Midbrain (tissue), 1 donor: ENCODE data around the gene NUTM2F.
"Not testable (repeated sequence)": the region's sequence is repeated elsewhere in the genome, so short reads cannot be mapped to it uniquely, and the experiment has no call there.

Source experiments
- DNase-seq: peaks from one replicate; lab custom pipeline; 2025; lab: John Stamatoyannopoulos, UW

NUTM2F gene

GRCh38 chr9:94316236-94316635 is 12.2 kb downstream of the NUTM2F start:
- not testable (repeated sequence) for DNase-seq

- not testable (repeated sequence) for DNase-seq
Observed at GRCh38 chr9:94315034-94315984, 13.1 kb downstream of the NUTM2F start.

GRCh38 chr9:94303321-94303720 is 25.1 kb downstream of the NUTM2F start:
- DNase-seq, result no peak

- DNase-seq, result no peak
Observed at GRCh38 chr9:94302426-94302825, 26.0 kb downstream of the NUTM2F start.

DNA sequence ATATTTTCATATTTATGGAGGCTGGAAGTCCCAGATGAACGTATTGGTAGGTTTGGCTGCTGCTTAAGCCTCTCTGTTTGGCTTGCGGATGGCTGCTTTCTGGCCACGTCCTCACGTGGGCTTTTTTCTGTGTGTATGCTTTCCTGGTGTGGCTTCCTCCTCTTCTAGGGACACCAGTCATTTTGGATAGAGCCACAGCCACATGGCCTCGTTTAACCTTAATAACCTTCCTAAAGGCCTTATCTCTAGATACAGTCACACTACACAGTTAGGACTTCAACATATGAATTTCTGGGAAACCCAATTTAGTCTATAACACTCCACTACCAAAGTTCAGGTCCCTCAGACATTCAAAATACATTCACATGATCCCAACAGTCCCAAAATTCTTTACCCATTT is 26.9 kb downstream of the NUTM2F start:
- DNase-seq, result no peak

GRCh38 chr9:94300470-94301301 is 27.8 kb downstream of the NUTM2F start:
- no peak for DNase-seq

- no peak for DNase-seq
Observed at GRCh38 chr9:94298949-94299599, 29.4 kb downstream of the NUTM2F start.

DNA sequence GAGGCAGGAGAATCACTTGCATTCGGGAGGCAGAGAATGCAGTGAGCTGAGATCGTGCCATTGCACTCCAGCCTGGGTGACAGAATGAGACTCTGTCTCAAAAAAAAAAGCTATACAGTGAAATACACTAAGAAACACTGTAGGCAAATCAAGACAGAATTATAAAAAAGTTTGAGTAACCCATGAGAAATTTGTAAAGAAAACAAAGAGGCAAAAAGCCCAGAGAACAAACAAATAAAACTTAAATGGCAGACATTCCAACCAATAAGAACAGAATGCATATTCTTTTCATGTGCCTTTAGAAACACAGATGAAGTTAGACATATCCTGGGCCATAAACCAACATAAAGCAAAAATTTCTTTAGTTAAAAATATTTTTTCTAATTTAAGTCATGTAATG is 38.8 kb downstream of the NUTM2F start:
- DNase-seq, result no peak

DNA sequence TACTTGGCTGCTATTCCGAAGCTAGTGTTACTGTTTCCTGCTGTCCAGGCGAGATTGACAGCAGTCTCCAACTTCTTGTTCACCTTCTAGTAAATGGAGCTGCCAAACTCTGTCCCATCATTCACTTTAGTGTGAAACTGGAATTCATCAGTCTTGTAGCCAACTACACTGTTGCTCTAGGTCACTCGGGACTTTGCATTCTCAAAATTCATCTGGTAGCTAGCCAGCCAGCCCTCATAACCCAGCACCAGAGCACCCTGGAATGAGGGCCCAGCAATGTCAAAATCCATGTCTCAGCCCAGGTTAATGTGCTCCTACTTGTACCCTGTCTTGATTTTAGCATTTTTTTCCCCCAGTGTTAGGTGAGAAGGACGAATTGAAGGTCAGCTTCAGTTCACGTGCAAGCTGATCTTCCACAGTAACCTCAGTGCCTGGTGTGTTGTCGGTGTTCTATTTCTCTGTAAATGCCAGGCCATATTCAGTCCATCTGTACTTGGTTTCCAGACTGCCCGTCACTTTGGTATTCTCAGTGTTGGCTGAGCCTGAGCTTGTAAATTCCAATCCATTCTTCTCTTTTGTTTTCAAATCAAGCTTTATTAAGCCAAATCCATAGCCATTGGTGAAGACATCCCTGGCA is 40.4 kb downstream of the NUTM2F start:
- no peak for DNase-seq

- DNase-seq, result no peak
Observed at GRCh38 chr9:94286116-94286515, 42.3 kb downstream of the NUTM2F start.

DNA sequence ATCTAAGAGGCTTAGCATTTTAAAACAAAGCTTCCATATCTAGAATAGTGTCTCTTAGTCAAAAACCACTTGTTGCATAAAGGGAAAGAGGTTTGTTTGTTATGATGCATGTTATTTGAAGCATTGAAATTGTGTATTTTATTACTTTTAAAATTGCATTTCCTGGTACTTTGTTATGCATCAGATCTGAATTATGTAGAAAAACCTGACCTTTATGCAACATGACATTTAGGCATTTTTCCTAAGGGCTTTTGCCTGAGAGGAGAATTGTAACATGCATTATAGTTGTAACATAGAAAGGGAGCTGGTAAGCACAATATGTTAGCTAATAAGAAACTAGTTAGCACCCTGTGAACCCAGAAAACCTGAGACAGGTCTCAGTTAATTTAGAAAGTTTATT is 47.3 kb downstream of the NUTM2F start:
- DNase-seq, result no peak

- no peak for DNase-seq
Observed at GRCh38 chr9:94280409-94280989, 47.9 kb downstream of the NUTM2F start.

- no peak for DNase-seq
Observed at GRCh38 chr9:94277885-94278536, 50.4 kb downstream of the NUTM2F start.

- not testable (repeated sequence) for DNase-seq
Observed at GRCh38 chr9:94277029-94277428, 51.4 kb downstream of the NUTM2F start.

- no peak for DNase-seq
Observed at GRCh38 chr9:94270009-94270408, 58.4 kb downstream of the NUTM2F start.

DNA sequence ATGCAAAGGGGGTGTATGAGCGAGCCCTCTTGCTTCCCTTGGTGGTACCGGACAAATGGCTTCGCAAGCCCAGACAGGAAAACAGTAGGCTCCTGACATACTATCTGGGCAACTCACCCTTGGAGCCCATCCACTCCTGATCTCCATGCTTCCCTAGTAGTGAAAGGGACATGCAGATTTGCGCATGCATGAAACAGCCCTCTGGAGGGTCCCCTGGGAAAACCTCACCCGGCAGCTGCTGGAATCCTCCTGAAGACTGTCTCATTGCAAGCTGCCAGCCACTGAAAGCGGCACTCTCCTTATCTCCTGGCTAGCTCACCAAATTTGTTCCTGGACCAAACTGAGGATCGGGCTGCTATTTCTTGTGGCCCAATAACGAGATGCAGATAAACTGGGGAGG is 59.2 kb downstream of the NUTM2F start:
- no peak for DNase-seq
